Heart right ventricle (tissue), 16 donors: ENCODE measurements around the gene VKORC1. TPM values are rescaled to one million over a fixed set of nuclear protein-coding genes. Genes with fewer than 3 reads are reported as not detected.

ENCODE experiments used
- ATAC-seq, 8 donors: fragments of 200-7000 bp; cut with Tn5 transposase; one replicate each; pipeline ENCODE4 v1.9.1; 2020; ENCODE audit warnings: mild to moderate bottlenecking in 8 of 8, moderate library complexity in 8 of 8, moderate number of reproducible peaks in 1 of 8
- DNase-seq, 2 donors: peaks; one replicate each; pipeline ENCODE4 v3.0.0-alpha.2; 2020
- H3K27ac ChIP-seq, 10 donors: fragments of 200-600 bp; sonication (generic) in 2 of 10; one replicate each; pipeline versions ENCODE4 v1.5.0 to v1.8.0; 2020 to 2022; ENCODE audit warnings: mild to moderate bottlenecking in 3 of 10
- H3K27me3 ChIP-seq, 7 donors: fragments of 200-600 bp; one replicate each; pipeline ENCODE4 v1.8.0; 2021 to 2022; ENCODE audit warnings: mild to moderate bottlenecking in 2 of 7
- H3K36me3 ChIP-seq, 9 donors: fragments of 200-600 bp; sonication (generic) in 1 of 9; one replicate each; pipeline versions ENCODE4 v1.5.0 to v1.8.0; 2020 to 2022; ENCODE audit warnings: mild to moderate bottlenecking in 2 of 9
- H3K4me1 ChIP-seq, 9 donors: fragments of 200-600 bp; sonication (generic) in 1 of 9; one replicate each; pipeline versions ENCODE4 v1.5.0 to v1.8.0; 2020 to 2022; ENCODE audit warnings: mild to moderate bottlenecking in 4 of 9
- H3K4me3 ChIP-seq, 10 donors: fragments of 200-600 bp; sonication (generic) in 2 of 10; one replicate each; pipeline versions ENCODE4 v1.5.0 to v1.8.0; 2020 to 2022; ENCODE audit warnings: mild to moderate bottlenecking in 7 of 10, moderate library complexity in 2 of 10
- H3K9me3 ChIP-seq, 11 donors: fragments of 200-600 bp in 10 of 11; sonication (generic) in 2 of 11; one replicate each; pipeline versions ENCODE4 v1.5.0 to v1.8.0; 2013 to 2022; ENCODE audit warnings: mild to moderate bottlenecking in 2 of 11, control low read depth in 1 of 11, moderate library complexity in 1 of 11
- CTCF ChIP-seq, 9 donors: fragments of 200-600 bp; sonication (generic) in 2 of 9; IDR thresholded peaks; one replicate each; pipeline versions ENCODE4 v1.5.0 to v1.8.0; 2021 to 2022; ENCODE audit warnings: antibody characterized with exemption in 9 of 9, mild to moderate bottlenecking in 5 of 9, moderate library complexity in 1 of 9
- WGBS, 2 donors: extraction: QIAGEN DNeasy Blood & Tissue Kit; methylation state at CpG; one replicate each; pipeline ENCODE4 v1.1.7; 2013; ENCODE audit warnings: inconsistent platforms in 1 of 2; 5-methylcytosine and 5-hydroxymethylcytosine counted together
- intact Hi-C, 10 donors: fragments of 100-400 bp; cut with DNase I; formaldehyde crosslinking; loops; one replicate each; pipeline versions ENCODE4 v1.11.1 to v1.14.2; 2022
- long read RNA-seq, 3 donors: library from polyadenylated mRNA; unstranded; transcript quantifications; one replicate each; pipeline ENCODE4 v2.0.0, GENCODE V29; 2020 to 2021
- polyA plus RNA-seq, 2 donors: library from polyadenylated mRNA; stranded (reverse); fragments of 200-250 nt; gene quantifications; one replicate each; pipeline ENCODE4 v1.2.3, GENCODE V29; 2013
- total RNA-seq, 10 donors: library from RNA; stranded (reverse); fragmentation: NEBNext Ultra II Directional in 3 of 10; extraction: Animal tissue kit (Norgen Biotek cat#: 25700) in 3 of 10; gene quantifications; one replicate each; pipeline versions ENCODE4 v1.2.1 to v1.2.4, GENCODE V29; 2021 to 2023
- donor health status: Arrhythmogenic right ventricular cardiomyopathy.
- donor health status: ischemic (EF 13 %, LVEDD 7.1; RV severe dilation, severe dysfunction).
- donor health status: healthy with polysubstance abuse.
- donor health status: DM: no; HTN: yes; CAD: no.
- donor health status: DM: no; HTN: no; CAD: no.
- donor health status: ischemic (EF 25% LVEDD 6.9; RV normal size, moderate dysfunction).
- donor health status: ischemic (EF 25% LVEDD 5.7; RV mildly dilated, moderate dysfunction).
- donor health status: healthy.
- donor health status: DM: yes; HTN: yes; CAD: no.
- donor health status: Ischemic cardiomyopathy.
- donor health status: ischemic (EF 35%, LVEDD 5.7; RV mildly dilated, moderate dysfunction).
- donor health status: nonischemic (EF 11% LVEDD 7.7; RV severe dilation, severe dysfunction).
- donor health status: DM: yes; HTN: yes; CAD: no.
- donor health status: PGD.
- donor health status: ischemic (EF 29% LVEDD 5.4; RV normal size, mild dysfunction).
- donor health status: nonischemic (EF 23%, LVEDD 6.1; RV moderate dilation, normal function).

VKORC1 gene
- total RNA-seq: 10 to 100 TPM; 27.0 to 68.1 (median 31.8) TPM
- polyA plus RNA-seq: 100 to 1,000 TPM in 1 of 2 donors, 10 to 100 TPM in 1; 46.2 to 139 TPM
- long read RNA-seq, donor 1, transcript VKORC1-203 (2 exons, 901 nt): minor isoform, 9 of 32 reads
- long read RNA-seq, donor 1, transcript VKORC1-205 (3 exons, 1,012 nt): major isoform, 20 of 32 reads
- long read RNA-seq, donor 1, partial matches to known transcripts: 2 of 32 reads
- long read RNA-seq, donor 1, other reads (novel, unspliced or antisense): 0 of 32 reads
- long read RNA-seq, donor 2, transcript VKORC1-205 (3 exons, 1,012 nt): major isoform, 26 of 31 reads
- long read RNA-seq, donor 2, partial matches to known transcripts: 0 of 31 reads
- long read RNA-seq, donor 2, other reads (novel, unspliced or antisense): 2 of 31 reads
- long read RNA-seq, donor 3, partial matches to known transcripts: 0 of 5 reads
- long read RNA-seq, donor 3, other reads (novel, unspliced or antisense): 0 of 5 reads

DNA sequence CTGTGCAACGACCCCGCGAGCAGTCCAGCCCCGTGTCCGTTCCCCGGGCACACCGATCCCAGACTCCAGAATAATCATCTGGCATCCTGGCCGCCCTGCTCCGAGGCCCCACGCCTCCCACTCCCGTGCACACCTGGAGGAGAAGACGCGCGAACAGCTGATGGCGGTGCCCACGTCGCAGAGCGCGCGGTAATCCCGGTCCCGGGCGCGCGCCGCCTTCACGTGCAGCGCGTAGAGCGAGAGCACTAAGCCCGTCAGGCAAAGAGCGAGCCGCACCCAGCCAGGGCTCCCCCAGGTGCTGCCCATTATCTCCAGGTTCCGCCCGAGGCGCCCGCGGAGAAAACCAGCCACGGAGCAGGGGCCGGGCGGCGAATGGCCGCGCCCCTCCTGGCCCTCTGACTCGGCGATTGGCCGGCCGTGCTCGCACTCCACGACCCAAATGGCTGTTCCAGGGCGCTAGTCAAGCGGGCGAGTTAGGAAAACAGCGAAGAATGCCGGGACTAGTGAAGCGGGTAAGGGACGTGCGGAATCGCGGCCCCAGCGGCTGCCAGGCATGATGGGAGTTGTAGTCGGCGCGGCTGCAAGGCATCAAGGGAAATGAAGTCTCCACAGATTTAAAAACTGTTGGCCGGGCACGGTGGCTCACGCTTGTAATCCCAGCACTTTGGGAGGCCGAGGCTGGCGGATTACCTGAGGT lies at the start of gene VKORC1:
Gene VKORC1 (minus strand): TSS at position 374 of the 697 bp plus-strand sequence. CDS start 68 bp downstream, at position 306.
- Histone ChIP-seq H3K27me3 (no peaks in the 10 kb centered on the region), H3K9me3 (peaks cover 0 to 2% (median 0%) of the 10 kb centered on the region in 11 donors), H3K4me1 (peaks cover 0 to 30% (median 20%) of the 10 kb centered on the region in 9 donors), H3K36me3 (peaks cover 0 to 30% (median 11%) of the 10 kb centered on the region in 9 donors), H3K4me3 (peak within 1 kb of the TSS; percentile 76 to 98 (median 88)), H3K27ac (peak within 1 kb of the TSS; percentile 51 to 93 (median 86))
- peak in 1 of 9 donors; percentile 12 for TF ChIP-seq CTCF (IDR thresholded peaks at IDR 0.05)
- whole genome bisulfite sequencing, 2 donors: 0 to 1% methylated on average over 69 of the region's 69 CpGs
- peak; percentile 95 to 98 (median 96) for ATAC-seq
- intact Hi-C loops: loop anchor here in 4 of 10 donors (1.0 to 5.0 kb wide), 6 partner anchors 20 to 112 kb away; partner anchors contain the start of genes HSD3B7 (in 2 of the 4), STX4 (in 1 of the 4), ZNF646 (in 1 of the 4) and ZNF668 (in 1 of the 4)
- DNase-seq: peak; percentile 93 to 96

DNA sequence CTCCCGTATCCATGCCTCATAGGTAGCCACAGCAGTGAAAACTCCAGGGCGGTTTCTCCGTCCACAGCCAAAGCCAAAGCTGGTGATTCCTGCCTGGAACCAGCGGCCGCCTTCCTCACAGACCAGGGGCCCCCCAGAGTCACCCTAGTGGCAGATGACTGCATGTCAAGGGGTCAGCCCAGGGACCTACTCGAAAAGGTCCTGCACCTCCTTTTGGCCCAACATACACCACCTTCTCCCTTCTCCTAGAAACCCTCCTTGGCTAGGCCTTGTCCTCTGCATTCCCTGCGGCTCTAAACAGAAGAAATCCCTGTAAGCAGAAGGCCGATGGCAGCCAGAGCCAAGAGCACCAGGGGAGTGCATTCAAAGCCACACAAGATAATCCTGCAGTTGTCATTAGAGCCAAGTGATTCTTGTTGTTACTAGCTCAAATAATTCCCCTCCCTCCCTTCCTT lies 49.1 kb upstream of the VKORC1 start:
- ATAC-seq (no peak), DNase-seq (no peak)
- no peak for TF ChIP-seq CTCF (IDR thresholded peaks at IDR 0.05)
- Histone ChIP-seq H3K4me3 (no peak overlapping the region), H3K36me3 (no peaks in the 10 kb centered on the region), H3K27ac (no peak overlapping the region), H3K27me3 (peaks cover 0 to 19% (median 10%) of the 10 kb centered on the region in 7 donors), H3K4me1 (peaks cover 3 to 28% (median 21%) of the 10 kb centered on the region in 9 donors), H3K9me3 (no peaks in the 10 kb centered on the region)
- WGBS, 2 donors: 87 to 89% methylated on average over 8 of the region's 8 CpGs
- intact Hi-C loops: loop anchor here in 8 of 10 donors (2.0 to 10.0 kb wide), 11 partner anchors 35 to 159 kb away; partner anchors contain the start of genes BCKDK (in 5 of the 8), HSD3B7 (in 5 of the 8), FUS (in 2 of the 8) and STX4 (in 1 of the 8)

GRCh38 chr16:31143011-31143693 lies 48.6 kb upstream of the VKORC1 start:
- Histone ChIP-seq H3K9me3 (no peaks in the 10 kb centered on the region), H3K27me3 (peaks cover 0 to 15% (median 7%) of the 10 kb centered on the region in 7 donors), H3K36me3 (no peaks in the 10 kb centered on the region), H3K27ac (peak overlapping the region in 9 of 10 donors; percentile 65 to 91 (median 82)), H3K4me1 (peaks cover 8 to 33% (median 25%) of the 10 kb centered on the region in 9 donors), H3K4me3 (peak overlapping the region in 9 of 10 donors; percentile 33 to 62 (median 51))
- intact Hi-C loops: loop anchor here in 8 of 10 donors (2.0 to 10.0 kb wide), 11 partner anchors 34 to 158 kb away; partner anchors contain the start of genes BCKDK (in 5 of the 8), HSD3B7 (in 5 of the 8), FUS (in 2 of the 8) and STX4 (in 1 of the 8)
- no peak for ATAC-seq
- DNase-seq: no peak
- 56 to 58% methylated on average over 22 of the region's 22 CpGs for WGBS, 2 donors
- no peak for TF ChIP-seq CTCF (IDR thresholded peaks at IDR 0.05)
